Gastroesophageal sphincter (tissue), 4 donors: ENCODE data around the gene BCL11A. TPM values are rescaled to one million over a fixed set of nuclear protein-coding genes. Genes with fewer than 3 reads are reported as not detected.

Experiments
- ATAC-seq: fragments of 150-250 bp; one replicate; pipeline ENCODE4 v1.9.1; 2016; ENCODE audit warnings: mild to moderate bottlenecking, moderate library complexity
- H3K27ac ChIP-seq, 4 donors: fragments of 200-600 bp; sonication (generic) in 3 of 4; 1 replicate in 3 of 4; 2 replicates in 1 of 4; pipeline ENCODE4 v1.5.1; 2016 to 2019
- H3K27me3 ChIP-seq: fragments of 200-600 bp; sonication (generic); one replicate; pipeline ENCODE4 v1.5.1; 2019
- H3K36me3 ChIP-seq, 2 donors: fragments of 200-600 bp; sonication (generic); one replicate each; pipeline ENCODE4 v1.5.1; 2019; ENCODE audit warnings: control low read depth in 1 of 2
- H3K4me1 ChIP-seq, 3 donors: fragments of 200-600 bp; sonication (generic); 1 replicate in 2 of 3; 2 replicates in 1 of 3; pipeline ENCODE4 v1.5.1; 2016 to 2019; ENCODE audit warnings: control low read depth in 2 of 3
- H3K4me3 ChIP-seq, 2 donors: fragments of 200-600 bp; sonication (generic); one replicate each; pipeline ENCODE4 v1.5.1; 2019; ENCODE audit warnings: mild to moderate bottlenecking in 1 of 2, moderate library complexity in 1 of 2
- H3K9me3 ChIP-seq, 3 donors: fragments of 200-600 bp; sonication (generic); one replicate each; pipeline ENCODE4 v1.5.1; 2017 to 2019; ENCODE audit warnings: control low read depth in 2 of 3
- EP300 ChIP-seq: sonication (generic); formaldehyde crosslinking; IDR thresholded peaks from one replicate; pipeline ENCODE4 v1.6.1; 2017; ENCODE audit warnings: antibody characterized with exemption, mild to moderate bottlenecking
- POLR2A ChIP-seq, 2 donors: fragments of 450-650 bp; IDR thresholded peaks; one replicate each; pipeline ENCODE4 v1.6.1; 2017; ENCODE audit warnings: antibody characterized with exemption in 2 of 2, mild to moderate bottlenecking in 2 of 2, moderate library complexity in 1 of 2
- POLR2AphosphoS5 ChIP-seq: sonication (generic); formaldehyde crosslinking; IDR thresholded peaks from one replicate; pipeline ENCODE4 v1.6.1; 2017; ENCODE audit warnings: antibody characterized with exemption
- WGBS, 2 donors: methylation state at CpG; one replicate each; pipeline ENCODE4 v1.1.5; 2018; ENCODE audit warnings: low coverage in 1 of 2; 5-methylcytosine and 5-hydroxymethylcytosine counted together
- total RNA-seq, 4 donors: library from RNA; depleted of rRNA; stranded (reverse); fragments of >200 nt; gene quantifications; one replicate each; pipeline ENCODE4 v1.1.0, GENCODE V29; 2016
- TF ChIP-seq, protein P1 (sequence below), 4 experiments: fragments of 200-600 bp in 2 of 4; fragments of 450-650 bp in 2 of 4; sonication (generic) in 1 of 4; IDR thresholded peaks; one replicate each; pipeline ENCODE4 v1.5.1; 2017 to 2019; ENCODE audit warnings: antibody characterized with exemption in 4 of 4, mild to moderate bottlenecking in 2 of 4, moderate library complexity in 2 of 4

Gene BCL11A
- total RNA-seq, 4 donors from 2014 or later: 3.6 to 10.6 (median 8.1) TPM

DNA sequence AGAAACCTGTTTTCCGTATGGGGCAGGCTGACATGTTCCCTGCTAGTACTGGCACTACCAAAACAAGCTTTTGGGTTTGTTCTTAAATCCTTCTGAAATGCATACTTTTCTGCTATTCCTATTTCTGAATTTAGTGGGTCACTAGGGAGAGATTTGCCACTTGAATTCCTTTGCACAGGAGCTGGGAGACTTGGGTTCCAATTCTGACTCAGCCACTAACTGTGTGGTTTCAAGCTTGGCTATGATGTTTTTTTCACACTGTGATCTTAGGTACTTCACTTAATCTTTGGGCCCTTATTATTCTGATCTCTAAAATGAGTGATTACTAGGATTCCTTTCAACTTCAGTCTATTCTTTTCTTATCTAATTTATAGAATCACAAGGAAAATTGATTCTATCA lies 105.5 kb downstream of the BCL11A start:
- H3K4me1 ChIP-seq: no peaks in the 10 kb centered on the region
- H3K4me3 ChIP-seq: no peak overlapping the region
- no peak for TF ChIP-seq POLR2A (IDR thresholded peaks at IDR 0.05)
- no peak for TF ChIP-seq EP300
- TF ChIP-seq POLR2AphosphoS5: no peak
- TF ChIP-seq, protein P1, sequence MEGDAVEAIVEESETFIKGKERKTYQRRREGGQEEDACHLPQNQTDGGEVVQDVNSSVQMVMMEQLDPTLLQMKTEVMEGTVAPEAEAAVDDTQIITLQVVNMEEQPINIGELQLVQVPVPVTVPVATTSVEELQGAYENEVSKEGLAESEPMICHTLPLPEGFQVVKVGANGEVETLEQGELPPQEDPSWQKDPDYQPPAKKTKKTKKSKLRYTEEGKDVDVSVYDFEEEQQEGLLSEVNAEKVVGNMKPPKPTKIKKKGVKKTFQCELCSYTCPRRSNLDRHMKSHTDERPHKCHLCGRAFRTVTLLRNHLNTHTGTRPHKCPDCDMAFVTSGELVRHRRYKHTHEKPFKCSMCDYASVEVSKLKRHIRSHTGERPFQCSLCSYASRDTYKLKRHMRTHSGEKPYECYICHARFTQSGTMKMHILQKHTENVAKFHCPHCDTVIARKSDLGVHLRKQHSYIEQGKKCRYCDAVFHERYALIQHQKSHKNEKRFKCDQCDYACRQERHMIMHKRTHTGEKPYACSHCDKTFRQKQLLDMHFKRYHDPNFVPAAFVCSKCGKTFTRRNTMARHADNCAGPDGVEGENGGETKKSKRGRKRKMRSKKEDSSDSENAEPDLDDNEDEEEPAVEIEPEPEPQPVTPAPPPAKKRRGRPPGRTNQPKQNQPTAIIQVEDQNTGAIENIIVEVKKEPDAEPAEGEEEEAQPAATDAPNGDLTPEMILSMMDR (IDR thresholded peaks at IDR 0.05): no peak
- no peaks in the 10 kb centered on the region for H3K36me3 ChIP-seq
- WGBS, 2 donors: 100% methylated on average over 1 of the region's 1 CpG; no CpG with 5 or more reads in 1 of the 2 donors
- H3K27me3 ChIP-seq: no peaks in the 10 kb centered on the region
- no peak overlapping the region for H3K27ac ChIP-seq
- ATAC-seq: no peak
- H3K9me3 ChIP-seq: no peaks in the 10 kb centered on the region

GRCh38 chr2:60446413-60447267 lies 106.8 kb downstream of the BCL11A start:
- no peaks in the 10 kb centered on the region for H3K9me3 ChIP-seq
- H3K27me3 ChIP-seq: no peaks in the 10 kb centered on the region
- H3K4me1 ChIP-seq: no peaks in the 10 kb centered on the region
- 91 to 94% methylated on average over 5 to 6 of the region's 8 CpGs for WGBS, 2 donors
- no peaks in the 10 kb centered on the region for H3K36me3 ChIP-seq
- ATAC-seq: no peak
- H3K27ac ChIP-seq: no peak overlapping the region
- H3K4me3 ChIP-seq: no peak overlapping the region
- TF ChIP-seq, protein P1 (IDR thresholded peaks at IDR 0.05): no peak
- TF ChIP-seq POLR2AphosphoS5 (no peak), POLR2A (IDR thresholded peaks at IDR 0.05) (no peak), EP300 (no peak)

- WGBS, 2 donors: 47 to 56% methylated on average over 6 of the region's 8 CpGs
- no peaks in the 10 kb centered on the region for H3K9me3 ChIP-seq
- no peak for ATAC-seq
- H3K36me3 ChIP-seq: no peaks in the 10 kb centered on the region
- no peaks in the 10 kb centered on the region for H3K27me3 ChIP-seq
- no peak overlapping the region for H3K27ac ChIP-seq
- no peaks in the 10 kb centered on the region for H3K4me1 ChIP-seq
- no peak for TF ChIP-seq EP300
- no peak for TF ChIP-seq POLR2A (IDR thresholded peaks at IDR 0.05)
- TF ChIP-seq POLR2AphosphoS5: no peak
- TF ChIP-seq, protein P1 (IDR thresholded peaks at IDR 0.05): no peak
- H3K4me3 ChIP-seq: no peak overlapping the region
Observed at GRCh38 chr2:60445684-60446179, 107.7 kb downstream of the BCL11A start.

GRCh38 chr2:60442608-60443007 lies 110.8 kb downstream of the BCL11A start:
- H3K9me3 ChIP-seq: no peaks in the 10 kb centered on the region
- 89 to 100% methylated on average over 1 to 3 of the region's 3 CpGs for WGBS, 2 donors
- TF ChIP-seq POLR2AphosphoS5 (no peak), POLR2A (IDR thresholded peaks at IDR 0.05) (no peak), EP300 (no peak)
- TF ChIP-seq, protein P1 (IDR thresholded peaks at IDR 0.05): no peak
- no peak overlapping the region for H3K4me3 ChIP-seq
- no peak for ATAC-seq
- H3K36me3 ChIP-seq: no peaks in the 10 kb centered on the region
- peaks cover 6% of the 10 kb centered on the region for H3K27me3 ChIP-seq
- H3K27ac ChIP-seq: no peak overlapping the region
- no peaks in the 10 kb centered on the region for H3K4me1 ChIP-seq

DNA sequence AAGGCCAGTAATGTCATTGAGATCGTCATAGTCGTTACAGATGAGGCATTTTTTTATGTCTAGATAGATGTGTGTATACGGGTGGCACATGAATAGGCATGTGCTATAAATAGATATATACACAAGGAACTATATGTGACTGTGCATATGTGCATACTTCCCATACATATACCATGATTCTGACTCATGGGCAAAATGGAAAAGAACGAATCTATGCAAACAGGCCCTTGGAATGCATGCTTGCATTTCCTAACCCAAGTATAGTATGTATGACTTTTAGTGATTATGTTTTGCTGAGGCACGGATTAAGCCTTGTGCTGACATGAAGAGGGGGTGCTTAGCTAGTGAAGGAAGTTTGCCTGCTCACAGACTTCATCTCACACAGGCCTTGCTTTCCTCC lies 111.7 kb downstream of the BCL11A start:
- 68 to 80% methylated on average over 4 to 5 of the region's 5 CpGs for WGBS, 2 donors
- Histone ChIP-seq H3K36me3 (no peaks in the 10 kb centered on the region), H3K27me3 (peaks cover 6% of the 10 kb centered on the region), H3K4me1 (no peaks in the 10 kb centered on the region), H3K9me3 (no peaks in the 10 kb centered on the region), H3K27ac (no peak overlapping the region), H3K4me3 (no peak overlapping the region)
- ATAC-seq: no peak
- TF ChIP-seq EP300: no peak
- TF ChIP-seq, protein P1 (IDR thresholded peaks at IDR 0.05): no peak
- no peak for TF ChIP-seq POLR2A (IDR thresholded peaks at IDR 0.05)
- TF ChIP-seq POLR2AphosphoS5: no peak
